Neural cell (in vitro differentiated cells): ENCODE data around the gene CCDC7.

Experiments
- CTCF ChIP-seq: fragments of 450-650 bp; IDR thresholded peaks from 2 replicates; pipeline ENCODE4 v1.5.1; 2014; ENCODE audit warnings: antibody characterized with exemption, mild to moderate bottlenecking, moderate library complexity; ENCODE audit not compliant: poor library complexity, severe bottlenecking
- EZH2 ChIP-seq: fragments of 200-600, 300-800 bp; shearing (Covaris generic), sonication (generic); IDR thresholded peaks from 2 replicates; pipeline ENCODE4 v1.6.1; 2014; ENCODE audit warnings: antibody characterized with exemption, low read length, borderline replicate concordance, mild to moderate bottlenecking; ENCODE audit not compliant: insufficient read depth, poor library complexity, severe bottlenecking
- POLR2AphosphoS5 ChIP-seq: IDR thresholded peaks from 2 replicates; pipeline ENCODE4 v1.6.1; 2012
- REST ChIP-seq: IDR thresholded peaks from 2 replicates; pipeline ENCODE4 v1.6.1; 2012; ENCODE audit warnings: borderline replicate concordance
- SMC3 ChIP-seq: fragments of 450-650 bp; conservative IDR thresholded peaks from 2 replicates; pipeline ENCODE4 v1.6.1; 2014; ENCODE audit warnings: antibody characterized with exemption, mild to moderate bottlenecking, moderate library complexity; ENCODE audit not compliant: poor library complexity
- TAF1 ChIP-seq: IDR thresholded peaks from 2 replicates; pipeline ENCODE4 v1.6.1; 2012; ENCODE audit warnings: low read depth

GRCh38 chr10:32922170-32922569 lies 476.2 kb downstream of the CCDC7 start:
- TF ChIP-seq CTCF (no peak), EZH2 (no peak), REST (no peak), POLR2AphosphoS5 (no peak), TAF1 (no peak), SMC3 (no peak)
